IMR-90 (cell line): ENCODE results near the gene TFDP2. TPM values are rescaled to one million over a fixed set of nuclear protein-coding genes. Genes with fewer than 3 reads are reported as not detected.
"Not testable (repeated sequence)": the region's sequence is repeated elsewhere in the genome, so short reads cannot be mapped to it uniquely, and the experiment has no call there.

Experiments used
- ATAC-seq: fragments of 200-7000 bp; cut with Tn5 transposase; 2 replicates; pipeline ENCODE4 v1.9.1; 2020; ENCODE audit warnings: low read depth, mild to moderate bottlenecking, moderate library complexity
- BruUV-seq: library from RNA; stranded (reverse); fragments of 400-500 nt; replicated peaks from 2 replicates; lab custom pipeline; 2021; lab: Mats Ljungman, UMichigan
- CTCF ChIA-PET: fragments of 300-600 bp; formaldehyde crosslinking; extraction: SDS; loops from one replicate; lab custom pipeline; 2021; ENCODE audit warnings: antibody characterized with exemption; lab: Yijun Ruan, JAX
- POLR2A ChIA-PET: fragments of 300-600 bp; sonication (Branson Sonifier 250); formaldehyde crosslinking; loops from one replicate; lab custom pipeline; 2022; ENCODE audit warnings: antibody characterized with exemption; ENCODE audit not compliant: unreplicated experiment; lab: Charles Lee
- DNase-seq: peaks from one replicate; pipeline ENCODE4 v3.0.0; 2013
- H2AFZ ChIP-seq: replicated peaks from 2 replicates; pipeline ENCODE3; 2013; ENCODE audit warnings: low read length, mild to moderate bottlenecking; ENCODE audit not compliant: poor library complexity
- H2AK5ac ChIP-seq: 2 replicates; pipeline ENCODE4 v1.6.1; 2013; ENCODE audit warnings: low read depth, low read length, inconsistent platforms
- H2AK9ac ChIP-seq: replicated peaks from 2 replicates; pipeline ENCODE3; 2013; ENCODE audit warnings: mild to moderate bottlenecking, low read depth, low read length, moderate library complexity; ENCODE audit not compliant: poor library complexity
- H2BK120ac ChIP-seq: 2 replicates; pipeline ENCODE4 v1.6.1; 2013; ENCODE audit warnings: low read depth, low read length, inconsistent platforms
- H2BK15ac ChIP-seq: 3 replicates; pipeline ENCODE4 v1.6.1; 2013; ENCODE audit warnings: low read depth, low read length, inconsistent platforms
- H2BK20ac ChIP-seq: 2 replicates; pipeline ENCODE4 v1.6.1; 2013; ENCODE audit warnings: low read depth, mild to moderate bottlenecking, inconsistent platforms, low read length, moderate library complexity
- H2BK5ac ChIP-seq: 2 replicates; pipeline ENCODE4 v1.6.1; 2013; ENCODE audit warnings: mild to moderate bottlenecking, low read depth, low read length, inconsistent platforms; ENCODE audit not compliant: poor library complexity, severe bottlenecking
- H3K14ac ChIP-seq: replicated peaks from 2 replicates; pipeline ENCODE4 v1.6.1; 2013; ENCODE audit warnings: low read depth, low read length, inconsistent platforms
- H3K18ac ChIP-seq: 2 replicates; pipeline ENCODE4 v1.6.1; 2013; ENCODE audit warnings: low read depth, low read length, control low read depth
- H3K23ac ChIP-seq: 2 replicates; pipeline ENCODE4 v1.6.1; 2013; ENCODE audit warnings: low read depth, low read length, inconsistent platforms
- H3K27ac ChIP-seq: 2 replicates; pipeline ENCODE4 v1.5.1; 2013; ENCODE audit warnings: mild to moderate bottlenecking, control low read depth, low read length; ENCODE audit not compliant: insufficient read depth
- H3K27me3 ChIP-seq: 2 replicates; pipeline ENCODE4 v1.6.1; 2013; ENCODE audit warnings: low read length; ENCODE audit not compliant: control insufficient read depth, insufficient read depth
- H3K36me3 ChIP-seq: 2 replicates; pipeline ENCODE4 v1.6.1; 2013; ENCODE audit warnings: low read length, mixed read lengths; ENCODE audit not compliant: control insufficient read depth, insufficient read depth
- H3K4ac ChIP-seq: 2 replicates; pipeline ENCODE4 v1.6.1; 2013; ENCODE audit warnings: low read depth, low read length, inconsistent platforms
- H3K4me1 ChIP-seq: 2 replicates; pipeline ENCODE4 v1.6.1; 2013; ENCODE audit warnings: low read length, mixed read lengths; ENCODE audit not compliant: control insufficient read depth, insufficient read depth
- H3K4me2 ChIP-seq: 2 replicates; pipeline ENCODE4 v1.6.1; 2013; ENCODE audit warnings: low read depth, mild to moderate bottlenecking, control low read depth, low read length, moderate library complexity
- H3K4me3 ChIP-seq: 2 replicates; pipeline ENCODE4 v1.5.1; 2013; ENCODE audit warnings: low read depth, mild to moderate bottlenecking, control low read depth, low read length, moderate library complexity; ENCODE audit not compliant: insufficient read depth
- H3K56ac ChIP-seq: 2 replicates; pipeline ENCODE4 v1.6.1; 2013; ENCODE audit warnings: low read length, inconsistent platforms; ENCODE audit not compliant: insufficient read depth; ENCODE audit errors: extremely low read depth
- H3K79me1 ChIP-seq, 2 experiments: 2 replicates each; pipeline ENCODE4 v1.6.1; 2013; ENCODE audit warnings: low read length in 2 of 2, inconsistent platforms in 1 of 2, low read depth in 1 of 2
- H3K9ac ChIP-seq: 2 replicates; pipeline ENCODE4 v1.6.1; 2013; ENCODE audit warnings: low read depth, low read length, control low read depth
- H3K9me1 ChIP-seq: 2 replicates; pipeline ENCODE4 v1.6.1; 2013; ENCODE audit warnings: low read length, inconsistent platforms; ENCODE audit not compliant: insufficient read depth
- H3K9me3 ChIP-seq: 2 replicates; pipeline ENCODE4 v1.6.1; 2013; ENCODE audit warnings: low read length; ENCODE audit not compliant: control insufficient read depth, insufficient read depth
- H4K20me1 ChIP-seq: 2 replicates; pipeline ENCODE4 v1.6.1; 2013; ENCODE audit warnings: low read length, inconsistent platforms; ENCODE audit not compliant: insufficient read depth
- H4K5ac ChIP-seq: 2 replicates; pipeline ENCODE4 v1.6.1; 2013; ENCODE audit warnings: mild to moderate bottlenecking, low read depth, low read length, control low read depth
- H4K8ac ChIP-seq, 2 experiments: 2 replicates each; pipeline ENCODE4 v1.6.1; 2013; ENCODE audit warnings: low read depth in 2 of 2, low read length in 2 of 2, control low read depth in 1 of 2, inconsistent platforms in 1 of 2
- H4K91ac ChIP-seq: 2 replicates; pipeline ENCODE4 v1.6.1; 2013; ENCODE audit warnings: low read depth, low read length, inconsistent platforms; ENCODE audit not compliant: insufficient read depth
- CEBPB ChIP-seq: IDR thresholded peaks from 2 replicates; pipeline ENCODE4 v1.6.1; 2012; ENCODE audit warnings: low read depth, low read length, improper control_type of control experiment
- MAZ ChIP-seq: IDR thresholded peaks from 2 replicates; pipeline ENCODE4 v1.6.1; 2012; ENCODE audit warnings: low read depth, mild to moderate bottlenecking, low read length, improper control_type of control experiment, moderate library complexity, borderline replicate concordance
- MXI1 ChIP-seq: IDR thresholded peaks from 2 replicates; pipeline ENCODE4 v1.6.1; 2012; ENCODE audit warnings: low read depth, mild to moderate bottlenecking, low read length, moderate library complexity, borderline replicate concordance
- POLR2A ChIP-seq: IDR thresholded peaks from 2 replicates; pipeline ENCODE4 v1.6.1; 2012; ENCODE audit warnings: mild to moderate bottlenecking, low read depth, low read length
- RAD21 ChIP-seq: IDR thresholded peaks from 2 replicates; pipeline ENCODE4 v1.6.1; 2012; ENCODE audit warnings: low read length, improper control_type of control experiment
- RFX5 ChIP-seq: IDR thresholded peaks from 2 replicates; pipeline ENCODE4 v1.8.0; 2012; ENCODE audit warnings: low read depth, mild to moderate bottlenecking, low read length, moderate library complexity
- WGBS, 2 experiments: methylation state at CpG; one replicate each; pipeline versions ENCODE4 v1.1.5 to v1.1.7; 2013; ENCODE audit warnings: missing lambda C conversion rate in 2 of 2; ENCODE audit not compliant: insufficient read length in 1 of 2; ENCODE audit errors: extremely low coverage in 2 of 2; 5-methylcytosine and 5-hydroxymethylcytosine counted together
- dilution Hi-C: fragments of 300-500 bp; cut with HindIII; formaldehyde crosslinking; loops from one replicate; pipeline ENCODE4 v1.14.3; 2018; ENCODE audit warnings: low sequenced_read_pairs; ENCODE audit not compliant: unreplicated experiment
- in situ Hi-C: fragments of 300-500 bp; cut with MboI; formaldehyde crosslinking; loops from 3 replicates; pipeline ENCODE4 v1.14.3; 2019; ENCODE audit warnings: low sequenced_read_pairs, inconsistent platforms, mixed read lengths
- intact Hi-C: fragments of 100-400 bp; cut with micrococcal nuclease; formaldehyde crosslinking; loops from 2 replicates; pipeline ENCODE4 v1.10.0; 2022
- polyA plus RNA-seq, 3 experiments: library from polyadenylated mRNA; depleted of rRNA; stranded (reverse); fragments of >200 nt; gene quantifications; 2 replicates each; pipeline ENCODE4 v1.2.3, GENCODE V29; 2012; ENCODE audit warnings: low replicate concordance in 1 of 3
- total RNA-seq: library from RNA; depleted of rRNA; stranded (reverse); fragments of >200 nt; gene quantifications from 2 replicates; pipeline ENCODE4 v1.2.3, GENCODE V29; 2012

The TFDP2 gene
- total and polyA plus RNA-seq, 2 of the 4 experiments (the other 2 are of a cell fraction), result 10.7 to 23.7 TPM

DNA sequence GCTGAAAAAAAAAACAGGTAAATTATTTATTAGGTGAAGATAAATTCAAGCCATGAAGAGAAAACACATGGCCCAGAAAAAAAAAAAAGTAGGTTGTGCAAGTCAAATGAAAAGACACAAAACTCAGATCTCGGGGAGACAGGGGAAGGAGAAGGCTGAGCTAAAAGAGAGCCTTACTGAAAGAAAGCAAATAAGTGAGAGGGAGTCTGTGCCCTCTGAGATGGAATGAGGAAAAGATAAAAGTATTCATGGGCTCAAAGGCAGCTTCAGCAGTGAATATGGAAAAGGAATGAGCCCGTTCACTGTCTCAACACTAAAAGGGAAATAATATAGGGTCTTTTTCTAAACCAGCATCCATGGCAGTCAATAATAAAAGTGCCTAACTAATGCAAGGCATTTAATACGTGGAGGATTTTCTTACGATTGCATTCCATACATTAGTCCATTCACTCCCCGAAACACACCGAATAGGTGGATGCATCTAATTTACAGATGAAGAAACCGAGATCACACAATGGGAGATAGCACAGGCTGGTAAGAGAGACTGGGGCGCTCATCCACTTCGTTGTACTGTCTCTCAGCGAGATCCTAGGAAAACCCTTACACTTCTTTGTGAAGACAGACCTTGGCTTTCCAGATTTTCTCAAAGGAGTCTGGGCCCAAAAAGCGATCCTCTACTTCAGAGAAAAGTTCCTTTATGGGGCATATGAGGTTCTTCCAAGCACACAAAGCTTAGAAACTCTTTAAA lies 1.1 kb downstream of the TFDP2 start:
- ChIA-PET POLR2A (interaction anchor here (0.6 kb wide), 1 partner anchor 76 kb away, joined by 3 read pairs; no protein-coding TSS in a partner anchor), CTCF (interaction anchor here (0.7 to 1.5 kb wide), 2 partner anchors 27 to 32 kb away, joined by 3 to 4 read pairs; no protein-coding TSS in a partner anchor)
- no peak overlapping the region for H4K91ac ChIP-seq
- H3K18ac ChIP-seq, result no peak overlapping the region
- dilution Hi-C loops, result no loop called here
- peak overlapping the region; percentile 18; the same call in 1 of the 2 replicates for H3K56ac ChIP-seq
- H3K9ac ChIP-seq, result peak overlapping the region; percentile 77
- no peaks in the 10 kb centered on the region for H3K9me3 ChIP-seq
- H3K4me2 ChIP-seq, result peak overlapping the region; percentile 94
- H3K27ac ChIP-seq, result peak overlapping the region; percentile 15; the same call in 1 of the 2 replicates
- peaks cover 4% of the 10 kb centered on the region for H3K4me1 ChIP-seq
- intact Hi-C loops, result no loop called here
- in situ Hi-C loops, result no loop called here
- H3K4ac ChIP-seq, result no peak overlapping the region; the same call in 1 of the 2 replicates
- peak overlapping the region; percentile 81 for H3K23ac ChIP-seq
- H2BK120ac ChIP-seq, result no peak overlapping the region
- TF ChIP-seq MAZ, result no peak
- TF ChIP-seq MXI1, result no peak
- TF ChIP-seq RAD21, result no peak
- TF ChIP-seq CEBPB, result no peak
- no peak for TF ChIP-seq POLR2A
- no peak for TF ChIP-seq RFX5
- no peak overlapping the region for H2AK9ac ChIP-seq
- H3K79me1 ChIP-seq, result peaks cover 11 to 27% of the 10 kb centered on the region in 2 experiments; a peak in 2 of 4 replicates
- no peak overlapping the region for H2AK5ac ChIP-seq
- no TSS peak for BruUV-seq
- H2BK5ac ChIP-seq, result peak overlapping the region; percentile 12
- H2AFZ ChIP-seq, result peak overlapping the region; percentile 97
- H2BK15ac ChIP-seq, result no peak overlapping the region
- 25% methylated on average over 1 of the region's 11 CpGs; no CpG with 5 or more reads in 1 of the 2 experiments for WGBS, 2 experiments
- ATAC-seq (no peak), DNase-seq (peak; percentile 2)
- no peaks in the 10 kb centered on the region for H3K9me1 ChIP-seq
- no peaks in the 10 kb centered on the region for H3K27me3 ChIP-seq
- no peaks in the 10 kb centered on the region for H4K20me1 ChIP-seq
- no peak overlapping the region; the same call in 1 of the 2 replicates for H4K5ac ChIP-seq
- peak overlapping the region; percentile 93 for H3K4me3 ChIP-seq
- no peaks in the 10 kb centered on the region for H3K36me3 ChIP-seq
- no peak overlapping the region for H2BK20ac ChIP-seq
- peak overlapping the region in 1 of 2 experiments; percentile 3; a peak in 1 of 4 replicates for H4K8ac ChIP-seq
- peak overlapping the region; percentile 82 for H3K14ac ChIP-seq

DNA sequence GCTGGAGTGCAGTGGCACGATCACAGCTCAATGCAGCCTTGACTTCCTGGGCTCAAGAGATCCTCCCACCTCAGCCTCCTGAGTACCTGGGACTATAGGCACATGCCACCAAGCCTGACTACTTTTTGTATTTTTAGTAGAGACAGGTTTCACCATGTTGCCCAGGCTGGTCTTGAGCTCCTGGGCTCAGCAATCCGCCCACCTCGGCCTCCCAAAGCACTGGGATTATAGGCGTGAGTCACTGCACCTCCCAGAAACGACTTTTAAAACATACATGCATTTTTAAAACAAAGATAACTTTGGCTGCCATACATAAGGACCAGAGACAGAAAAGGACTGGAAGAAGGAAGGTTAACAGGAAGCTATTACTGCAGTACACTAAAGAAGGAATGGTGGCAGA lies 4.8 kb downstream of the TFDP2 start:
- H3K36me3 ChIP-seq, H3K27me3 ChIP-seq, H4K5ac ChIP-seq, H2BK120ac ChIP-seq, H3K4me2 ChIP-seq, H2AK9ac ChIP-seq, POLR2A ChIA-PET, H3K9me3 ChIP-seq, H3K14ac ChIP-seq, CTCF ChIA-PET, intact Hi-C loops, H3K23ac ChIP-seq, in situ Hi-C loops, H3K9me1 ChIP-seq, H2BK5ac ChIP-seq, H3K4ac ChIP-seq, H4K20me1 ChIP-seq, H2BK15ac ChIP-seq, ATAC-seq, H3K4me1 ChIP-seq, H3K56ac ChIP-seq, dilution Hi-C loops, H3K27ac ChIP-seq, H4K91ac ChIP-seq, H3K4me3 ChIP-seq, BruUV-seq, H2BK20ac ChIP-seq, H2AFZ ChIP-seq, H4K8ac ChIP-seq, H2AK5ac ChIP-seq, H3K18ac ChIP-seq, DNase-seq, H3K9ac ChIP-seq: not testable (repeated sequence)
- peaks cover 11 to 27% of the 10 kb centered on the region in 2 experiments; a peak in 3 of 4 replicates for H3K79me1 ChIP-seq
- no CpG with 5 or more reads among the region's 5 CpGs for WGBS, 2 experiments
